ENCODE measurements around the gene NTN5. TPM values are rescaled to one million over a fixed set of nuclear protein-coding genes. Genes with fewer than 3 reads are reported as not detected.

The NTN5 gene
- total RNA-seq, 1 experiment from 2014 or later: not detected

GRCh38 chr19:48702701-48703100 is 29.9 kb upstream of the NTN5 start:
- BruUV-seq (replicated peaks): no TSS peak
- POLR2A ChIA-PET (ENCODE audit: low non-redundant PET): no interaction called here
- no peaks in the 10 kb centered on the region for H3K36me3 ChIP-seq (ENCODE audit: insufficient read depth, low read length, poor library complexity, severe bottlenecking)
- no peak for DNase-seq (ENCODE audit: low spot score)
- TF ChIP-seq CTCF (conservative IDR thresholded peaks at IDR 0.05; ENCODE audit: low read depth, low read length) (no peak), EZH2 (IDR thresholded peaks at IDR 0.05; ENCODE audit: borderline replicate concordance, low read depth, low read length, poor library complexity, severe bottlenecking) (no peak)
- no peaks in the 10 kb centered on the region for H3K27me3 ChIP-seq (replicated peaks; ENCODE audit: insufficient read depth, low read depth, low read length, poor library complexity)
- H3K9me3 ChIP-seq (ENCODE audit: low read depth, low read length, poor library complexity, severe bottlenecking): no peaks in the 10 kb centered on the region
- CTCF ChIA-PET: no interaction called here
- intact Hi-C loops (cut with micrococcal nuclease; ENCODE audit: unreplicated experiment): no loop called here
- no peak overlapping the region for H3K27ac ChIP-seq (ENCODE audit: low read depth, low read length, poor library complexity, severe bottlenecking)
- no peaks in the 10 kb centered on the region for H3K4me1 ChIP-seq (ENCODE audit: insufficient read depth, low read length, poor library complexity, severe bottlenecking)
- H3K4me3 ChIP-seq (ENCODE audit: low read depth, low read length, poor library complexity, severe bottlenecking): no peak overlapping the region

GRCh38 chr19:48698046-48698445 is 25.2 kb upstream of the NTN5 start:
- no peak overlapping the region for H3K27ac ChIP-seq (ENCODE audit: low read depth, low read length, poor library complexity, severe bottlenecking)
- no peak for TF ChIP-seq EZH2 (IDR thresholded peaks at IDR 0.05; ENCODE audit: borderline replicate concordance, low read depth, low read length, poor library complexity, severe bottlenecking)
- no peak for TF ChIP-seq CTCF (conservative IDR thresholded peaks at IDR 0.05; ENCODE audit: low read depth, low read length)
- ChIA-PET CTCF (interaction anchor here (0.6 to 0.7 kb wide), 2 partner anchors 139 to 408 kb away, joined by 3 to 14 read pairs; no protein-coding TSS in a partner anchor), POLR2A (ENCODE audit: low non-redundant PET) (no interaction called here)
- peaks cover 10% of the 10 kb centered on the region for H3K4me1 ChIP-seq (ENCODE audit: insufficient read depth, low read length, poor library complexity, severe bottlenecking)
- intact Hi-C loops (cut with micrococcal nuclease; ENCODE audit: unreplicated experiment): no loop called here
- no peaks in the 10 kb centered on the region for H3K36me3 ChIP-seq (ENCODE audit: insufficient read depth, low read length, poor library complexity, severe bottlenecking)
- no peaks in the 10 kb centered on the region for H3K27me3 ChIP-seq (replicated peaks; ENCODE audit: insufficient read depth, low read depth, low read length, poor library complexity)
- BruUV-seq (replicated peaks): no TSS peak
- no peak overlapping the region for H3K4me3 ChIP-seq (ENCODE audit: low read depth, low read length, poor library complexity, severe bottlenecking)
- H3K9me3 ChIP-seq (ENCODE audit: low read depth, low read length, poor library complexity, severe bottlenecking): no peaks in the 10 kb centered on the region
- peak; percentile 61 for DNase-seq (ENCODE audit: low spot score)

GRCh38 chr19:48696353-48697010 is 23.7 kb upstream of the NTN5 start:
- ChIA-PET POLR2A (ENCODE audit: low non-redundant PET) (no interaction called here), CTCF (interaction anchor here (0.6 kb wide), 1 partner anchor 41 kb away, joined by 4 read pairs; no protein-coding TSS in a partner anchor)
- Histone ChIP-seq H3K27ac (ENCODE audit: low read depth, low read length, poor library complexity, severe bottlenecking) (peak overlapping the region; percentile 50), H3K4me3 (ENCODE audit: low read depth, low read length, poor library complexity, severe bottlenecking) (peak overlapping the region; percentile 27), H3K9me3 (ENCODE audit: low read depth, low read length, poor library complexity, severe bottlenecking) (no peaks in the 10 kb centered on the region), H3K36me3 (ENCODE audit: insufficient read depth, low read length, poor library complexity, severe bottlenecking) (no peaks in the 10 kb centered on the region), H3K27me3 (replicated peaks; ENCODE audit: insufficient read depth, low read depth, low read length, poor library complexity) (no peaks in the 10 kb centered on the region), H3K4me1 (ENCODE audit: insufficient read depth, low read length, poor library complexity, severe bottlenecking) (peaks cover 10% of the 10 kb centered on the region)
- TF ChIP-seq EZH2 (IDR thresholded peaks at IDR 0.05; ENCODE audit: borderline replicate concordance, low read depth, low read length, poor library complexity, severe bottlenecking) (no peak), CTCF (conservative IDR thresholded peaks at IDR 0.05; ENCODE audit: low read depth, low read length) (no peak)
- BruUV-seq (replicated peaks): no TSS peak
- intact Hi-C loops (cut with micrococcal nuclease; ENCODE audit: unreplicated experiment): no loop called here
- peak; percentile 52 for DNase-seq (ENCODE audit: low spot score)
